H1 (cell line): ENCODE data around the gene ZNF648. TPM values are rescaled to one million over a fixed set of nuclear protein-coding genes. Genes with fewer than 3 reads are reported as not detected.

Experiments used
- HDAC2 ChIP-seq, 2 experiments: fragments of 300-600 bp in 1 of 2; sonication (generic) in 1 of 2; IDR thresholded peaks; 2 replicates each; pipeline ENCODE4 v1.6.1; 2011 to 2012; ENCODE audit warnings: low read depth in 2 of 2, low read length in 2 of 2, mild to moderate bottlenecking in 2 of 2, moderate library complexity in 2 of 2, borderline replicate concordance in 1 of 2, inconsistent platforms in 1 of 2
- RBBP5 ChIP-seq: IDR thresholded peaks from 2 replicates; pipeline ENCODE4 v1.7.1; 2012; ENCODE audit warnings: low read depth, mild to moderate bottlenecking, inconsistent platforms, low read length, moderate library complexity, borderline replicate concordance
- SP1 ChIP-seq: IDR thresholded peaks from 2 replicates; pipeline ENCODE4 v1.6.1; 2011; ENCODE audit warnings: low read depth, low read length
- SP4 ChIP-seq: IDR thresholded peaks from 2 replicates; pipeline ENCODE4 v1.6.1; 2012; ENCODE audit warnings: low read length, inconsistent platforms
- ZNF274 ChIP-seq: IDR thresholded peaks from 2 replicates; pipeline ENCODE4 v1.7.0; 2012; ENCODE audit warnings: low read length, borderline replicate concordance; ENCODE audit errors: extremely low read depth
- polyA plus RNA-seq, 7 experiments: library from polyadenylated mRNA; depleted of rRNA in 3 of 7; stranded (reverse) in 5 of 7; unstranded in 2 of 7; fragments of >200 nt in 5 of 7; fragments of 200-250 nt in 2 of 7; gene quantifications; 1 replicate in 5 of 7; 2 replicates in 1 of 7; 4 replicates in 1 of 7; pipeline versions ENCODE4 v1.2.1 to v1.2.3, GENCODE V29; 2011 to 2013; ENCODE audit warnings: missing spikeins in 2 of 7, mixed read lengths in 2 of 7
- total RNA-seq: library from RNA; stranded (reverse); fragmentation: NEBNext Ultra II Directional; extraction: Animal tissue kit (Norgen Biotek cat#: 25700); gene quantifications from 2 replicates; pipeline ENCODE4 v1.2.1, GENCODE V29; 2021

ZNF648 gene
- total and polyA plus RNA-seq, 2 of the 8 experiments (the other 6 are each of a cell fraction or from before 2014, with no cell fraction given), result 0.20 to 0.53 TPM

DNA sequence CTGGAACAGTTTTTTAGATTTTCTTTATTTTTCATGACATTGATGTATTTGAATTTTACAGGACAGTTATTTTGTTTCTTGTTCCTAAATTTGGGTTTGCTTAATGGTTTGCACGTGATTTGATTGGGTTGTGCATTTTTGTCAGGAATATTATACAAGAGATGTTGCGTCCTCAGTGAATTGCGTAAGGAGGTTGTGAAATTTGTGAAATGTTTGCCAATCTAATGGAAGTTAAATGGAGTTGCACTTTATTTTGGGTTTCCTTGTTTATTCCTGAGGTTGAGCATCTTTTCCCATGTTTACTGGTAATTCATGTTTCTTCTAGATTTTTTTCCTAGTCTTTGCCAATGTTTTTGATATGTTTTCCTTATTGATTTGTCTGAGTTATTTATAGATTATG, 19.9 kb downstream of the ZNF648 start (continued):
- no peak for TF ChIP-seq SP1
- no peak for TF ChIP-seq ZNF274
- TF ChIP-seq SP4, result no peak
- no peak for TF ChIP-seq HDAC2 (IDR thresholded peaks at IDR 0.05; ENCODE audit: borderline replicate concordance in 1 of 2, low read depth in 2 of 2, low read length in 2 of 2)
- no peak for TF ChIP-seq RBBP5
